GM23248 (cell line): ENCODE results near the gene DNAI7. TPM values are rescaled to one million over a fixed set of nuclear protein-coding genes. Genes with fewer than 3 reads are reported as not detected.

ENCODE experiments used
- DNase-seq: peaks from one replicate; pipeline ENCODE4 v3.0.0-alpha.2; 2015
- H2AFZ ChIP-seq: fragments of 200-600 bp; sonication (generic); 2 replicates; pipeline ENCODE4 v1.6.1; 2016; ENCODE audit warnings: antibody characterized with exemption
- H3F3A ChIP-seq: fragments of 200-600 bp; sonication (generic); 2 replicates; pipeline ENCODE4 v1.6.1; 2016; ENCODE audit warnings: mild to moderate bottlenecking, antibody characterized with exemption, mixed run types; ENCODE audit not compliant: insufficient read depth
- H3K27ac ChIP-seq: fragments of 200-600 bp; sonication (generic); 2 replicates; pipeline ENCODE4 v1.5.1; 2016; ENCODE audit warnings: mild to moderate bottlenecking
- H3K27me3 ChIP-seq: fragments of 200-600 bp; sonication (generic); replicated peaks from 2 replicates; pipeline ENCODE4 v1.6.1; 2016; ENCODE audit warnings: mild to moderate bottlenecking; ENCODE audit not compliant: insufficient read depth
- H3K36me3 ChIP-seq: fragments of 200-600 bp; sonication (generic); 2 replicates; pipeline ENCODE4 v1.6.1; 2016; ENCODE audit warnings: low read depth, mild to moderate bottlenecking
- H3K4me1 ChIP-seq: fragments of 200-600 bp; sonication (generic); 2 replicates; pipeline ENCODE4 v1.6.1; 2016; ENCODE audit warnings: mild to moderate bottlenecking; ENCODE audit not compliant: insufficient read depth
- H3K4me2 ChIP-seq: fragments of 200-600 bp; sonication (generic); one replicate; pipeline ENCODE4 v1.6.1; 2016; ENCODE audit warnings: mild to moderate bottlenecking; ENCODE audit not compliant: unreplicated experiment
- H3K4me3 ChIP-seq: fragments of 200-600 bp; sonication (generic); 2 replicates; pipeline ENCODE4 v1.5.1; 2016; ENCODE audit warnings: mild to moderate bottlenecking
- H3K79me2 ChIP-seq: fragments of 200-600 bp; sonication (generic); 2 replicates; pipeline ENCODE4 v1.6.1; 2016; ENCODE audit warnings: mild to moderate bottlenecking; ENCODE audit not compliant: insufficient read depth
- H3K9ac ChIP-seq: fragments of 200-600 bp; sonication (generic); 2 replicates; pipeline ENCODE4 v1.6.1; 2016; ENCODE audit warnings: mild to moderate bottlenecking
- H3K9me2 ChIP-seq: fragments of 200-600 bp; sonication (generic); 2 replicates; pipeline ENCODE4 v1.6.1; 2016; ENCODE audit warnings: mixed run types, mild to moderate bottlenecking, moderate library complexity; ENCODE audit not compliant: insufficient read depth
- H3K9me3 ChIP-seq: fragments of 200-600 bp; sonication (generic); one replicate; pipeline ENCODE4 v1.6.1; 2017; ENCODE audit warnings: low read depth
- H4K20me1 ChIP-seq: fragments of 200-600 bp; sonication (generic); 2 replicates; pipeline ENCODE4 v1.6.0; 2016; ENCODE audit not compliant: insufficient read depth
- EZH2 ChIP-seq: fragments of 200-600 bp; sonication (generic); IDR thresholded peaks from 2 replicates; pipeline ENCODE4 v1.6.1; 2018; ENCODE audit warnings: antibody characterized with exemption, mild to moderate bottlenecking; ENCODE audit not compliant: insufficient read depth, poor library complexity, severe bottlenecking
- EZH2phosphoT487 ChIP-seq: fragments of 200-600 bp; sonication (generic); IDR thresholded peaks from 2 replicates; pipeline ENCODE4 v1.6.1; 2018; ENCODE audit warnings: antibody characterized with exemption, moderate library complexity, mild to moderate bottlenecking, low read depth; ENCODE audit not compliant: insufficient read depth
- WGBS, 2 experiments: methylation state at CpG; one replicate each; pipeline ENCODE4 v1.1.6; 2015 to 2017; ENCODE audit warnings: low lambda C conversion rate in 2 of 2, low coverage in 1 of 2; ENCODE audit errors: missing lambda C conversion rate in 2 of 2; 5-methylcytosine and 5-hydroxymethylcytosine counted together
- in situ Hi-C: fragments of 300-500 bp; cut with MboI; formaldehyde crosslinking; loops from 2 replicates; pipeline ENCODE4 v1.15.0; 2020
- polyA plus RNA-seq: library from polyadenylated mRNA; unstranded; fragments of >200 nt; fragmentation: Nextera tagmentation; extraction: Ambion mirVana; gene quantifications from 2 replicates; pipeline ENCODE4 v1.2.1, GENCODE V29; 2016
- total RNA-seq: library from RNA; depleted of rRNA; stranded (reverse); fragments of >200 nt; shearing (Covaris generic); gene quantifications from 2 replicates; pipeline ENCODE4 v1.2.3, GENCODE V29; 2014

The DNAI7 gene
- total and polyA plus RNA-seq, 2 experiments from 2014 or later, result not detected

DNA sequence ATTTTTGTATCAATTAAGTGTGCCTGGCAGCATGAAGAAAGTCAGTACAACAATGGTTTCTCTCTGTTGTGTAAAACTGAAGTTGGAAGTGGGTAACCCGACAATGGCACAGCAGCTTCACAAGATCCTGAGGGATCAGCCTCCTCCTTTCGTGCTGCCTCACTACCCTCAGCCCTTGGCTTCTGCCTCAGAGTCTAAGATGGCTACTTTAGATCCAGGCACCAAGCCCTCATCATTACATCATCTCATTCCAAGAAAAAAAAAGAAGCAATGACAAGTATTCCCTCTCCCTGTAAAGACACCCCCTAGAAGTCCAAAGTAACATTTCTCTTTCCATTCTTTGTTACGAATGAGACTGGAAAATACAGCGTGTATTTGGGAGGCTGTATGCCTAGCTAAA lies 92.6 kb downstream of the DNAI7 start:
- Histone ChIP-seq H3K9ac (no peak overlapping the region), H2AFZ (no peak overlapping the region), H3K4me1 (no peaks in the 10 kb centered on the region), H3K79me2 (no peaks in the 10 kb centered on the region), H3F3A (no peaks in the 10 kb centered on the region), H3K36me3 (no peaks in the 10 kb centered on the region), H3K4me2 (no peak overlapping the region), H3K27me3 (peaks cover 24% of the 10 kb centered on the region), H3K9me3 (no peaks in the 10 kb centered on the region), H3K27ac (no peak overlapping the region), H4K20me1 (no peaks in the 10 kb centered on the region), H3K4me3 (no peak overlapping the region), H3K9me2 (no peaks in the 10 kb centered on the region)
- no peak for DNase-seq
- no peak for TF ChIP-seq EZH2phosphoT487
- TF ChIP-seq EZH2, result no peak
- in situ Hi-C loops, result no loop called here
- 43 to 53% methylated on average over 4 of the region's 4 CpGs for WGBS, 2 experiments

DNA sequence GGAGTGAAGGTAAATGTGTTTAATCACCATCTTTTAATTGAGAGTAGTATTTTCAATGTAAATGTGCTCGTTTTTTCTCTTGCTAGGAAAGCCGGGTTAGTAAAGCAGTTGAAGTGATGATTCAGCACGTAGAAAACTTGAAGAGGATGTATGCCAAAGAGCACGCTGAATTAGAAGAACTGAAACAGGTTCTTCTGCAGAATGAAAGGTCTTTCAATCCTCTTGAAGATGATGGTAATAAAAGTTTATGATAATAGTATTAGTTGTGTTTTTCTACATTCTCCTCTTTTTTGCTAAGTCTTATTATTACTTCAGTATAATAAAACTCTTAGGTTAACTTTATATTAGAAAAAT lies 93.9 kb downstream of the DNAI7 start:
- H3K79me2 ChIP-seq, result no peaks in the 10 kb centered on the region
- no peaks in the 10 kb centered on the region for H4K20me1 ChIP-seq
- no peaks in the 10 kb centered on the region for H3K9me2 ChIP-seq
- no peaks in the 10 kb centered on the region for H3K9me3 ChIP-seq
- WGBS, 2 experiments, result 43 to 48% methylated on average over 4 of the region's 4 CpGs
- peaks cover 33% of the 10 kb centered on the region for H3K27me3 ChIP-seq
- TF ChIP-seq EZH2 (no peak), EZH2phosphoT487 (no peak)
- no peak overlapping the region for H3K4me3 ChIP-seq
- H3K27ac ChIP-seq, result no peak overlapping the region
- H3K36me3 ChIP-seq, result no peaks in the 10 kb centered on the region
- H3F3A ChIP-seq, result no peaks in the 10 kb centered on the region
- no peak overlapping the region for H2AFZ ChIP-seq
- H3K4me2 ChIP-seq, result no peak overlapping the region
- no peak overlapping the region for H3K9ac ChIP-seq
- no peak for DNase-seq
- in situ Hi-C loops, result no loop called here
- H3K4me1 ChIP-seq, result no peaks in the 10 kb centered on the region

DNA sequence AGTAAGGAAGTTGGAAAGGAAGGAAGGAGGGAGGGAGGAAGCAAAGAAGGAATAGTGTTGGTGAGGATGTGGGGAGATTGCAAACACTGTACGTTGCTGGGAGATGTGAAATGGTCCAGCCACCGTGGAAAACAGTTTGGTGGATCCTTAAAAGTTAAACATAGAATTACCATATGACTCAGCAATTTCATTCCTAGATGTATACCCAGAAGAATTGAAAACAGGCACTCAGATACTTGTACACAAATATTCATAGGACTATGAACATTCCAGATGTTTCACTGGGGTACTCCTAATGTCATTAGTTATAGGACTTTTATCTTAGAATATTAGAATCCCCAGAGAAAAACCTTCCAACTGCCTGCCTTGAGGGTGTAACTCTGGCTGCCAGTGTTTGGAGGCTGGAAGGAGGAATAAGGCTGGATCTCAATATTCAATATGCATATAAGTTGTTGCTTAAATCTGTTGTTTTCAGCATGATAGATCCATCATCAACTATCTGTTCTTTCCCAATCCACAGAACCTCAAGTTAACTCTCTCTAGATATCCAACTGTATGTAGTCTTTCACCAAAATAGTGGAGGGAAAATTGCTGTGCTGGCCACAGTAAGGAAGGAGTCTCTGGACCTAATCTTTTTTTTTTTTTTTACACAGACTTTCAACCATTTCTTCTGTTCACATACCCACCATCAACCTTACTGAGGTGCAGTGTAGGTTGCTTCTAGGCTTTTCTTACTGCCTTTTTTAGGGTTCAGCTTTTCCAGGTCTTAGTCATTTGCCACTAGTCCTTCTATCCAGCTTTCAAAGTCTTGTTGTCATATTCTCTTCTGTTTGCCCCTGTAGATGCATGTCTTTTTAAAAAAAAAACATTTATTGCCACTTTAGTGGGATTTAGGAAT lies 94.5 kb downstream of the DNAI7 start:
- H3K4me1 ChIP-seq, result no peaks in the 10 kb centered on the region
- no peak overlapping the region for H3K4me2 ChIP-seq
- H3K4me3 ChIP-seq, result no peak overlapping the region
- no peak overlapping the region for H3K9ac ChIP-seq
- DNase-seq, result no peak
- no peaks in the 10 kb centered on the region for H3K79me2 ChIP-seq
- no peaks in the 10 kb centered on the region for H3K9me2 ChIP-seq
- peaks cover 33% of the 10 kb centered on the region for H3K27me3 ChIP-seq
- no peaks in the 10 kb centered on the region for H3K36me3 ChIP-seq
- no peaks in the 10 kb centered on the region for H3K9me3 ChIP-seq
- no peak overlapping the region for H3K27ac ChIP-seq
- in situ Hi-C loops, result no loop called here
- H3F3A ChIP-seq, result no peaks in the 10 kb centered on the region
- 10% methylated on average over 2 of the region's 2 CpGs for WGBS, 2 experiments
- no peak overlapping the region for H2AFZ ChIP-seq
- no peaks in the 10 kb centered on the region for H4K20me1 ChIP-seq
- TF ChIP-seq EZH2 (no peak), EZH2phosphoT487 (no peak)

DNA sequence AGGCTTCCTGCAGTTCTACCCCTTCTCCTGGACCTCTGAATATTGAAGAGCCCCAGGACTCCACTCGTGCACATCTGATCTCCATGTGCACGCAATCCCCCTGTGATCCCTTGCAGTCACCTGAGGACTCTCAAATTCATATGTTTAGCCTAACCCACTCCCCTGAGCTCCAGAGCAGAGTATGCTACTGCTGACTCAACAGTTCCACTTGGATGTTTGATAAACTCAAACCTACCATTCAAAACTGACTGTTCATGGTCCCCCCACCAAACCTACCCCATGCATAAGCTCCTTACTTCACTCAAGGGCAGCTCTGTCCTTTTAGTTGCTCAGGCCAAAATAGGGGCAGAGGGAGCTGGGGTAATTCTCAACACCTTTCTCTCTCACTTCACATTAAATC lies 96.0 kb downstream of the DNAI7 start:
- H3K4me2 ChIP-seq, result no peak overlapping the region
- H3K9me2 ChIP-seq, result no peaks in the 10 kb centered on the region
- H4K20me1 ChIP-seq, result no peaks in the 10 kb centered on the region
- H3K27me3 ChIP-seq, result peaks cover 33% of the 10 kb centered on the region
- no peaks in the 10 kb centered on the region for H3F3A ChIP-seq
- no peak overlapping the region for H2AFZ ChIP-seq
- no peak overlapping the region for H3K9ac ChIP-seq
- no peak overlapping the region for H3K4me3 ChIP-seq
- no peaks in the 10 kb centered on the region for H3K79me2 ChIP-seq
- no peak for TF ChIP-seq EZH2phosphoT487
- TF ChIP-seq EZH2, result no peak
- H3K27ac ChIP-seq, result no peak overlapping the region
- in situ Hi-C loops, result no loop called here
- no peak for DNase-seq
- WGBS, 2 experiments, result 35 to 42% methylated on average over 2 of the region's 2 CpGs
- no peaks in the 10 kb centered on the region for H3K9me3 ChIP-seq
- no peaks in the 10 kb centered on the region for H3K4me1 ChIP-seq
- H3K36me3 ChIP-seq, result no peaks in the 10 kb centered on the region
